Uterus (tissue), 4 donors: Measurements from ENCODE around the gene CPT1C. TPM values are rescaled to one million over a fixed set of nuclear protein-coding genes. Genes with fewer than 3 reads are reported as not detected.

Experiments
- DNase-seq, 2 donors: peaks; one replicate each; pipeline ENCODE4 v3.0.0-alpha.2; 2019 to 2020
- H3K27ac ChIP-seq, 2 donors: fragments of 200-600 bp; sonication (generic); 1 replicate in 1 of 2; 2 replicates in 1 of 2; pipeline ENCODE4 v1.5.1; 2016 to 2018
- H3K27me3 ChIP-seq, 2 donors: fragments of 200-600 bp; sonication (generic); one replicate each; pipeline ENCODE4 v1.5.1; 2018 to 2019; ENCODE audit warnings: control low read depth in 1 of 2
- H3K36me3 ChIP-seq, 2 donors: fragments of 200-600 bp; sonication (generic); one replicate each; pipeline ENCODE4 v1.5.1; 2019; ENCODE audit warnings: control low read depth in 1 of 2
- H3K4me1 ChIP-seq, 2 donors: fragments of 200-600 bp; sonication (generic); one replicate each; pipeline ENCODE4 v1.5.1; 2018 to 2019; ENCODE audit warnings: control low read depth in 1 of 2
- H3K4me3 ChIP-seq, 2 donors: fragments of 200-600 bp; sonication (generic); 1 replicate in 1 of 2; 2 replicates in 1 of 2; pipeline ENCODE4 v1.5.1; 2018 to 2019; ENCODE audit warnings: mild to moderate bottlenecking in 1 of 2
- H3K9me3 ChIP-seq, 2 donors: fragments of 200-600 bp; sonication (generic); one replicate each; pipeline ENCODE4 v1.5.1; 2019; ENCODE audit warnings: control low read depth in 1 of 2
- POLR2A ChIP-seq, 2 donors: fragments of 450-650 bp; IDR thresholded peaks; one replicate each; pipeline ENCODE4 v1.6.1; 2016; ENCODE audit warnings: antibody characterized with exemption in 2 of 2, mild to moderate bottlenecking in 1 of 2, moderate library complexity in 1 of 2
- intact Hi-C: fragments of 100-400 bp; cut with DNase I; formaldehyde crosslinking; loops from one replicate; pipeline ENCODE4 v1.15.1; 2023; ENCODE audit warnings: low total_unique reads
- total RNA-seq, 4 donors: library from RNA; depleted of rRNA in 3 of 4; stranded (reverse); fragments of >200 nt in 3 of 4; gene quantifications; one replicate each; pipeline versions ENCODE4 v1.1.0 to v1.2.4, GENCODE V29; 2014 to 2023
- TF ChIP-seq, protein P1 (sequence below), 4 experiments: fragments of 200-600 bp in 2 of 4; fragments of 450-650 bp in 2 of 4; sonication (generic) in 2 of 4; IDR thresholded peaks; one replicate each; pipeline ENCODE4 v1.5.1; 2016 to 2019; ENCODE audit warnings: antibody characterized with exemption in 4 of 4, mild to moderate bottlenecking in 2 of 4, moderate library complexity in 1 of 4
- donor health status: DM: yes; HTN: yes; CAD: no.

CPT1C gene
- total RNA-seq, 4 donors from 2014 or later: 1.5 to 26.6 (median 12.2) TPM

DNA sequence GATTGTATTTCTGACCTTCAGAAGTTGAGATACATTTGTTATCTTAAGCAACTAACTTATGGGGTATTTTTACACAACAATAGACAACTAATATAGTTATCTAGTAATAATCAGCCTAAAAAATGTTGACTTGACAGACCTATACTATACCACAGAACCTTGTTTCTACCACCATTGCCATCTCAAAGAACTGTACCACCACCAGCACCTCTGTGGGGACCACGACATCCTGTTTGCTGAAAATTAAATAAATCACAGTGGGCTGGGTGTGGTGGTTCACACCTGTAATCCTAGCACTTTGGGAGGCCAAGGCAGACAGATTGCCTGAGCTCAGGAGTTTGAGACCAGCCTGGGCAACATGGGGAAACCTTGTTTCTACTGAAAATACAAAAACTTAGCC, 48.2 kb downstream of the CPT1C start:
- Histone ChIP-seq H3K9me3 (no peaks in the 10 kb centered on the region), H3K36me3 (no peaks in the 10 kb centered on the region), H3K27me3 (no peaks in the 10 kb centered on the region), H3K4me1 (no peaks in the 10 kb centered on the region), H3K4me3 (no peak overlapping the region), H3K27ac (no peak overlapping the region)
- no peak for DNase-seq
- TF ChIP-seq POLR2A (IDR thresholded peaks at IDR 0.05): no peak
- TF ChIP-seq, protein P1, sequence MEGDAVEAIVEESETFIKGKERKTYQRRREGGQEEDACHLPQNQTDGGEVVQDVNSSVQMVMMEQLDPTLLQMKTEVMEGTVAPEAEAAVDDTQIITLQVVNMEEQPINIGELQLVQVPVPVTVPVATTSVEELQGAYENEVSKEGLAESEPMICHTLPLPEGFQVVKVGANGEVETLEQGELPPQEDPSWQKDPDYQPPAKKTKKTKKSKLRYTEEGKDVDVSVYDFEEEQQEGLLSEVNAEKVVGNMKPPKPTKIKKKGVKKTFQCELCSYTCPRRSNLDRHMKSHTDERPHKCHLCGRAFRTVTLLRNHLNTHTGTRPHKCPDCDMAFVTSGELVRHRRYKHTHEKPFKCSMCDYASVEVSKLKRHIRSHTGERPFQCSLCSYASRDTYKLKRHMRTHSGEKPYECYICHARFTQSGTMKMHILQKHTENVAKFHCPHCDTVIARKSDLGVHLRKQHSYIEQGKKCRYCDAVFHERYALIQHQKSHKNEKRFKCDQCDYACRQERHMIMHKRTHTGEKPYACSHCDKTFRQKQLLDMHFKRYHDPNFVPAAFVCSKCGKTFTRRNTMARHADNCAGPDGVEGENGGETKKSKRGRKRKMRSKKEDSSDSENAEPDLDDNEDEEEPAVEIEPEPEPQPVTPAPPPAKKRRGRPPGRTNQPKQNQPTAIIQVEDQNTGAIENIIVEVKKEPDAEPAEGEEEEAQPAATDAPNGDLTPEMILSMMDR (IDR thresholded peaks at IDR 0.05): no peak
- intact Hi-C loops: no loop called here

- Histone ChIP-seq H3K9me3 (no peaks in the 10 kb centered on the region), H3K27me3 (no peaks in the 10 kb centered on the region), H3K27ac (no peak overlapping the region), H3K4me1 (no peaks in the 10 kb centered on the region), H3K36me3 (no peaks in the 10 kb centered on the region), H3K4me3 (no peak overlapping the region)
- intact Hi-C loops: no loop called here
- TF ChIP-seq, protein P1 (IDR thresholded peaks at IDR 0.05): no peak
- no peak for DNase-seq
Measured at GRCh38 chr19:49739933-49740332, 49.0 kb downstream of the CPT1C start.

GRCh38 chr19:49741210-49741844, 50.4 kb downstream of the CPT1C start:
- H3K4me3 ChIP-seq: no peak overlapping the region

DNA sequence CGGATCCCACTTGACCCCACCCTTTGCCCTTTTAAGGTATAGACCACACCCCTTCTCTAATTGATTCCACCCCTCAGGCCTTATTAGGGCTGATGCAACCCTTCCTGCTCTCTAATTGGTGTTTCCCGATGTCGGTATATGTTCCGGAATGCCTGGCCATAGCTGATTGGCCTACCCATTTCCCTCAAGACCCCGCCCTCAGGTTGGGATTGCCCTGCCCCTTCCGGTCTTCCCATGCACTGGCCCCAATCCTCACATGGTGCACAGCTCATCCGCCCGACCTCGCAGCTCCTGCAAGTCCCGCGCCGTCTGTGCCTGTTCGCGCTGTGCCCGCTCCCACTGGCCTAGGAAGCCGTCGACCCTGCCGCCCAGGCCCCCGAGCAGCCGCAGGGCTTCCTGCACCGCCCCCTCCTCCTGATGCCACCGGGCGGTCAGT, 54.0 kb downstream of the CPT1C start:
- H3K27ac ChIP-seq: no peak overlapping the region
- H3K4me1 ChIP-seq: no peaks in the 10 kb centered on the region
- no peaks in the 10 kb centered on the region for H3K27me3 ChIP-seq
- no peaks in the 10 kb centered on the region for H3K36me3 ChIP-seq
- H3K9me3 ChIP-seq: no peaks in the 10 kb centered on the region
- intact Hi-C loops: no loop called here
- TF ChIP-seq, protein P1 (IDR thresholded peaks at IDR 0.05): no peak
- no peak for TF ChIP-seq POLR2A (IDR thresholded peaks at IDR 0.05)
- no peak for DNase-seq
- no peak overlapping the region for H3K4me3 ChIP-seq

More at GRCh38 chr19:49741210-49741844, 50.4 kb downstream of the CPT1C start:
- DNase-seq: no peak
- TF ChIP-seq POLR2A (IDR thresholded peaks at IDR 0.05): no peak
- intact Hi-C loops: no loop called here
- H3K36me3 ChIP-seq: no peaks in the 10 kb centered on the region
- H3K27me3 ChIP-seq: no peaks in the 10 kb centered on the region
- no peak overlapping the region for H3K27ac ChIP-seq
- H3K4me1 ChIP-seq: no peaks in the 10 kb centered on the region
- no peaks in the 10 kb centered on the region for H3K9me3 ChIP-seq

DNA sequence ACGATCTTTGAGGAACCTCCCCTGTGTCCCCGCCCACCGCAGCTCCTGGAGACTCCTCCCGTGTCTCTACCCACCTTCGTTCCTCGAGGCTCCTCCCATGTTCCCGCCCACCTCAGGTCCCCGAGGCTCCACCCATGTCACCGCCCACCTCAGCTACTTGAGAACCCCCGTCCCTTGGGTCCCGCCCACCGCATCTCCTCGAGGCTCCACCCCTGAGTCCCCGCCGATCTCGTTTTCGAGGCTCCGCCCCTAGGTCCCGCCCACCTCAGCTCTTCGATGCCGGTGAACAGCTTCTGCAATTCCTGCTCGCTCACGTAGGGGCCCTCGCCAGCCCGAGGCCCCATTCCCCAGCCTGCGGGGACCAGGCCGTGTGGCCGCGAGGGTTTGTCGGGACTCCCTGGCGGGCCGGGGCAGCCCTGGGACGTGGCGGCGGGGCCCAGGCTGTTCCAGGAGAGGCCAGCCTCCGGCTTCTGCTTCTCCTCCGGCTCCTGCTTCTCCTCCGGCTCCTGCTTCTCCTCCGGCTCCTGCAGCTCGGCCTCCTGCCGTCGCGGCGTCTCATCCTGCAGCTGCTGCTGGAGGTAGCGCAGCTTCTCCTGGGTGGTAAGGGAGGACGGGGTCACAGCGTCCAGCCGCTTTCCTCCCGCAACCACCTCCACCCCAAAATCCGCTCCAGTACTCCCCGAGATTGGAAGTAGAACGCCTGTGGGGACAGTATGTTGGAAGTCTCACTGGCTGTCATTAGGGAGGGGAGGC, 55.5 kb downstream of the CPT1C start:
- no peaks in the 10 kb centered on the region for H3K27me3 ChIP-seq
- TF ChIP-seq, protein P1 (IDR thresholded peaks at IDR 0.05): no peak
- no peak for TF ChIP-seq POLR2A (IDR thresholded peaks at IDR 0.05)
- H3K27ac ChIP-seq: no peak overlapping the region
- no peaks in the 10 kb centered on the region for H3K4me1 ChIP-seq
- intact Hi-C loops: no loop called here
- H3K36me3 ChIP-seq: no peaks in the 10 kb centered on the region
- no peaks in the 10 kb centered on the region for H3K9me3 ChIP-seq
- H3K4me3 ChIP-seq: no peak overlapping the region
- peak; percentile 51 to 62 for DNase-seq
